Uterus (tissue), 4 donors: ENCODE measurements around the gene KRT84. TPM values are rescaled to one million over a fixed set of nuclear protein-coding genes. Genes with fewer than 3 reads are reported as not detected.

Source experiments
- DNase-seq, 2 donors: peaks; one replicate each; pipeline ENCODE4 v3.0.0-alpha.2; 2019 to 2020
- H3K27ac ChIP-seq, 2 donors: fragments of 200-600 bp; sonication (generic); 1 replicate in 1 of 2; 2 replicates in 1 of 2; pipeline ENCODE4 v1.5.1; 2016 to 2018
- H3K27me3 ChIP-seq, 2 donors: fragments of 200-600 bp; sonication (generic); one replicate each; pipeline ENCODE4 v1.5.1; 2018 to 2019; ENCODE audit warnings: control low read depth in 1 of 2
- H3K36me3 ChIP-seq, 2 donors: fragments of 200-600 bp; sonication (generic); one replicate each; pipeline ENCODE4 v1.5.1; 2019; ENCODE audit warnings: control low read depth in 1 of 2
- H3K4me1 ChIP-seq, 2 donors: fragments of 200-600 bp; sonication (generic); one replicate each; pipeline ENCODE4 v1.5.1; 2018 to 2019; ENCODE audit warnings: control low read depth in 1 of 2
- H3K4me3 ChIP-seq, 2 donors: fragments of 200-600 bp; sonication (generic); 1 replicate in 1 of 2; 2 replicates in 1 of 2; pipeline ENCODE4 v1.5.1; 2018 to 2019; ENCODE audit warnings: mild to moderate bottlenecking in 1 of 2
- H3K9me3 ChIP-seq, 2 donors: fragments of 200-600 bp; sonication (generic); one replicate each; pipeline ENCODE4 v1.5.1; 2019; ENCODE audit warnings: control low read depth in 1 of 2
- CTCF ChIP-seq, 4 experiments: fragments of 200-600 bp in 2 of 4; fragments of 450-650 bp in 2 of 4; sonication (generic) in 2 of 4; IDR thresholded peaks; one replicate each; pipeline ENCODE4 v1.5.1; 2016 to 2019; ENCODE audit warnings: antibody characterized with exemption in 4 of 4, mild to moderate bottlenecking in 2 of 4, moderate library complexity in 1 of 4
- POLR2A ChIP-seq, 2 donors: fragments of 450-650 bp; IDR thresholded peaks; one replicate each; pipeline ENCODE4 v1.6.1; 2016; ENCODE audit warnings: antibody characterized with exemption in 2 of 2, mild to moderate bottlenecking in 1 of 2, moderate library complexity in 1 of 2
- intact Hi-C: fragments of 100-400 bp; cut with DNase I; formaldehyde crosslinking; loops from one replicate; pipeline ENCODE4 v1.15.1; 2023; ENCODE audit warnings: low total_unique reads
- total RNA-seq, 4 donors: library from RNA; depleted of rRNA in 3 of 4; stranded (reverse); fragments of >200 nt in 3 of 4; gene quantifications; one replicate each; pipeline versions ENCODE4 v1.1.0 to v1.2.4, GENCODE V29; 2014 to 2023
- donor health status: DM: yes; HTN: yes; CAD: no.

Gene KRT84
- total RNA-seq, 4 donors from 2014 or later = 0.14 TPM; not detected in 3

- DNase-seq = no peak
- no peak for TF ChIP-seq CTCF (IDR thresholded peaks at IDR 0.05)
- no peak for TF ChIP-seq POLR2A (IDR thresholded peaks at IDR 0.05)
Observed at GRCh38 chr12:52367876-52368275, 17.6 kb downstream of the KRT84 start.

GRCh38 chr12:52366738-52367485 lies 18.5 kb downstream of the KRT84 start, which contains the start of gene KRT85:
Gene KRT85 (minus strand): TSS chr12:52367481. CDS start chr12:52367405, 76 bp downstream.
- Histone ChIP-seq H3K36me3 (no peaks in the 10 kb centered on the region), H3K9me3 (no peaks in the 10 kb centered on the region), H3K27ac (no peak within 1 kb of the TSS), H3K4me3 (no peak within 1 kb of the TSS), H3K27me3 (no peaks in the 10 kb centered on the region), H3K4me1 (no peaks in the 10 kb centered on the region)
- DNase-seq = no peak
- TF ChIP-seq POLR2A (IDR thresholded peaks at IDR 0.05) (no peak), CTCF (IDR thresholded peaks at IDR 0.05) (no peak)
- intact Hi-C loops = no loop called here

More at GRCh38 chr12:52367876-52368275, 17.6 kb downstream of the KRT84 start:
- Histone ChIP-seq H3K4me1 (no peaks in the 10 kb centered on the region), H3K27me3 (no peaks in the 10 kb centered on the region), H3K36me3 (no peaks in the 10 kb centered on the region), H3K27ac (no peak overlapping the region), H3K4me3 (no peak overlapping the region), H3K9me3 (no peaks in the 10 kb centered on the region)
- intact Hi-C loops = no loop called here

GRCh38 chr12:52364901-52365489 lies 20.5 kb downstream of the KRT84 start:
- Histone ChIP-seq H3K36me3 (no peaks in the 10 kb centered on the region), H3K4me3 (no peak overlapping the region), H3K4me1 (no peaks in the 10 kb centered on the region), H3K27ac (no peak overlapping the region), H3K27me3 (no peaks in the 10 kb centered on the region), H3K9me3 (no peaks in the 10 kb centered on the region)
- DNase-seq = no peak
- intact Hi-C loops = no loop called here
- TF ChIP-seq CTCF (IDR thresholded peaks at IDR 0.05) (no peak), POLR2A (IDR thresholded peaks at IDR 0.05) (no peak)

- no peaks in the 10 kb centered on the region for H3K9me3 ChIP-seq
- no peak overlapping the region for H3K4me3 ChIP-seq
- H3K27ac ChIP-seq = no peak overlapping the region
- TF ChIP-seq CTCF (IDR thresholded peaks at IDR 0.05) (no peak), POLR2A (IDR thresholded peaks at IDR 0.05) (no peak)
- no peak for DNase-seq
- no peaks in the 10 kb centered on the region for H3K4me1 ChIP-seq
- H3K36me3 ChIP-seq = no peaks in the 10 kb centered on the region
- intact Hi-C loops = no loop called here
- no peaks in the 10 kb centered on the region for H3K27me3 ChIP-seq
Observed at GRCh38 chr12:52364061-52364460, 21.4 kb downstream of the KRT84 start.

GRCh38 chr12:52363111-52363679 lies 22.3 kb downstream of the KRT84 start:
- no peak overlapping the region for H3K4me3 ChIP-seq
- intact Hi-C loops = no loop called here
- TF ChIP-seq CTCF (IDR thresholded peaks at IDR 0.05) = no peak
- no peak for TF ChIP-seq POLR2A (IDR thresholded peaks at IDR 0.05)
- H3K27me3 ChIP-seq = no peaks in the 10 kb centered on the region
- no peak overlapping the region for H3K27ac ChIP-seq
- no peaks in the 10 kb centered on the region for H3K4me1 ChIP-seq
- no peaks in the 10 kb centered on the region for H3K36me3 ChIP-seq
- no peak for DNase-seq
- H3K9me3 ChIP-seq = no peaks in the 10 kb centered on the region
